OCI-LY1 (cell line): ENCODE measurements around the gene CYTH4.

Experiments
- H2AFZ ChIP-seq: fragments of 200-600 bp; sonication (generic), shearing (Covaris generic); 2 replicates; pipeline ENCODE4 v1.6.0; 2014; ENCODE audit warnings: antibody characterized with exemption, mild to moderate bottlenecking, low read length
- H3F3A ChIP-seq: fragments of 200-600 bp; sonication (generic), shearing (Covaris generic); 2 replicates; pipeline ENCODE4 v1.6.0; 2014; ENCODE audit warnings: mild to moderate bottlenecking, antibody characterized with exemption, low read length, moderate library complexity; ENCODE audit not compliant: insufficient read depth
- H3K27ac ChIP-seq: fragments of 200-600 bp; sonication (generic); 2 replicates; pipeline ENCODE4 v1.5.1; 2014; ENCODE audit warnings: low read length, mixed run types, mild to moderate bottlenecking, low read depth; ENCODE audit not compliant: poor library complexity, severe bottlenecking
- H3K27me3 ChIP-seq: fragments of 200-600 bp; sonication (generic); 2 replicates; pipeline ENCODE4 v1.6.0; 2014; ENCODE audit warnings: antibody characterized with exemption, mild to moderate bottlenecking, low read length, moderate library complexity; ENCODE audit not compliant: insufficient read depth
- H3K36me3 ChIP-seq: fragments of 200-600 bp; sonication (generic); 2 replicates; pipeline ENCODE4 v1.6.1; 2014; ENCODE audit warnings: mild to moderate bottlenecking, antibody characterized with exemption, low read length, moderate library complexity, mixed read lengths; ENCODE audit not compliant: insufficient read depth
- H3K4me1 ChIP-seq: fragments of 200-600 bp; sonication (generic); 2 replicates; pipeline ENCODE4 v1.5.1; 2014; ENCODE audit warnings: mild to moderate bottlenecking, low read length, moderate library complexity; ENCODE audit not compliant: insufficient read depth, severe bottlenecking
- H3K4me2 ChIP-seq: fragments of 200-600 bp; sonication (generic), shearing (Covaris generic); 2 replicates; pipeline ENCODE4 v1.6.1; 2014; ENCODE audit warnings: low read length
- H3K4me3 ChIP-seq: fragments of 200-600 bp; sonication (generic); 2 replicates; pipeline ENCODE4 v1.5.1; 2014; ENCODE audit warnings: low read length, low read depth, mild to moderate bottlenecking, mixed read lengths; ENCODE audit not compliant: poor library complexity, severe bottlenecking
- H3K79me2 ChIP-seq: fragments of 200-600 bp; shearing (Covaris generic); 2 replicates; pipeline ENCODE4 v1.6.1; 2016; ENCODE audit warnings: mixed run types, low read length, mixed read lengths; ENCODE audit not compliant: insufficient read depth
- H3K9ac ChIP-seq: fragments of 200-600 bp; sonication (generic), shearing (Covaris generic); 2 replicates; pipeline ENCODE4 v1.6.1; 2014; ENCODE audit warnings: mild to moderate bottlenecking, low read length, mixed read lengths
- H3K9me2 ChIP-seq: fragments of 200-600 bp; sonication (generic), shearing (Covaris generic); 2 replicates; pipeline ENCODE4 v1.6.1; 2014; ENCODE audit warnings: low read depth, mild to moderate bottlenecking, low read length, mixed read lengths
- H3K9me3 ChIP-seq: fragments of 200-600 bp; shearing (Covaris generic); 2 replicates; pipeline ENCODE4 v1.6.1; 2014; ENCODE audit warnings: low read length, mixed read lengths
- H4K20me1 ChIP-seq: fragments of 200-600 bp; sonication (generic), shearing (Covaris generic); 2 replicates; pipeline ENCODE4 v1.6.0; 2016; ENCODE audit warnings: mild to moderate bottlenecking, low read length; ENCODE audit not compliant: insufficient read depth
- EZH2 ChIP-seq: fragments of 200-600 bp; sonication (generic), shearing (Covaris generic); IDR thresholded peaks from 2 replicates; pipeline ENCODE4 v1.8.0; 2017; ENCODE audit warnings: borderline replicate concordance, mixed run types, mild to moderate bottlenecking, antibody characterized with exemption, low read length, moderate library complexity, mixed read lengths
- TF ChIP-seq, protein P1 (sequence below): fragments of 200-600 bp; sonication (generic), shearing (Covaris generic); IDR thresholded peaks from 2 replicates; pipeline ENCODE4 v1.5.1; 2017; ENCODE audit warnings: mild to moderate bottlenecking, antibody characterized with exemption, low read length, moderate library complexity, mixed read lengths

The CYTH4 gene

DNA sequence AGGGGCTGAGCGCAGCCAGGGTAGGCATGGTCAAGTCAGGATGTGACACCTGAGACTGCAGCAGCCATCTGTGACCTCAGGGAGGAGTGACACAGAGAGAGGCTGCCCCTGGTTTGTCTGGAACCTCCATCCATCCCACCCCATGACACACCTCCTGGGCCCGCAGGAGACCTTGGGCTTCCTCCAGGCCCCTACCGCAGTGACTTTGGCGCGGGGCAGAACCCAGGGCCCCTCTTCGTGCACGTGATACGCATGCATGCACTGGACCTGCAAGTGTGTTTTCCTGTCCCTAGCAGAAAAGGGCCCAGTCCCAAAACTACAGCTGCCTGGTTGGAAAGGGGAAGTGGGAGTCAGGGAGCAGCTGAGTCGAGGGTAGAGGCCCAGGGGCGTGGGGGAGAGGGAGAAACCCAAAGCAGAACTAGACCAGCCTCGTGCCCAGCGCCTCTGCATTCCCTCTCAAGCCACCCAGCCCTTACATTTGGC lies 7.9 kb upstream of the CYTH4 start:
- no peak overlapping the region for H3K4me2 ChIP-seq
- H3K27me3 ChIP-seq, result 0 out of 2 replicates have a peak, but pooled peaks cover 5% of the 10 kb centered on the region
- H3K4me3 ChIP-seq, result no peak overlapping the region
- H3K9me3 ChIP-seq, result no peaks in the 10 kb centered on the region
- no peaks in the 10 kb centered on the region for H3K36me3 ChIP-seq
- H3K27ac ChIP-seq, result no peak overlapping the region
- H3K79me2 ChIP-seq, result no peaks in the 10 kb centered on the region
- no peak overlapping the region for H2AFZ ChIP-seq
- H3K4me1 ChIP-seq, result peaks cover 8% of the 10 kb centered on the region
- no peaks in the 10 kb centered on the region for H3K9me2 ChIP-seq
- no peak overlapping the region for H3K9ac ChIP-seq
- TF ChIP-seq, protein P1, sequence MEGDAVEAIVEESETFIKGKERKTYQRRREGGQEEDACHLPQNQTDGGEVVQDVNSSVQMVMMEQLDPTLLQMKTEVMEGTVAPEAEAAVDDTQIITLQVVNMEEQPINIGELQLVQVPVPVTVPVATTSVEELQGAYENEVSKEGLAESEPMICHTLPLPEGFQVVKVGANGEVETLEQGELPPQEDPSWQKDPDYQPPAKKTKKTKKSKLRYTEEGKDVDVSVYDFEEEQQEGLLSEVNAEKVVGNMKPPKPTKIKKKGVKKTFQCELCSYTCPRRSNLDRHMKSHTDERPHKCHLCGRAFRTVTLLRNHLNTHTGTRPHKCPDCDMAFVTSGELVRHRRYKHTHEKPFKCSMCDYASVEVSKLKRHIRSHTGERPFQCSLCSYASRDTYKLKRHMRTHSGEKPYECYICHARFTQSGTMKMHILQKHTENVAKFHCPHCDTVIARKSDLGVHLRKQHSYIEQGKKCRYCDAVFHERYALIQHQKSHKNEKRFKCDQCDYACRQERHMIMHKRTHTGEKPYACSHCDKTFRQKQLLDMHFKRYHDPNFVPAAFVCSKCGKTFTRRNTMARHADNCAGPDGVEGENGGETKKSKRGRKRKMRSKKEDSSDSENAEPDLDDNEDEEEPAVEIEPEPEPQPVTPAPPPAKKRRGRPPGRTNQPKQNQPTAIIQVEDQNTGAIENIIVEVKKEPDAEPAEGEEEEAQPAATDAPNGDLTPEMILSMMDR, result no peak
- no peak for TF ChIP-seq EZH2
- no peaks in the 10 kb centered on the region for H4K20me1 ChIP-seq
- no peaks in the 10 kb centered on the region for H3F3A ChIP-seq

DNA sequence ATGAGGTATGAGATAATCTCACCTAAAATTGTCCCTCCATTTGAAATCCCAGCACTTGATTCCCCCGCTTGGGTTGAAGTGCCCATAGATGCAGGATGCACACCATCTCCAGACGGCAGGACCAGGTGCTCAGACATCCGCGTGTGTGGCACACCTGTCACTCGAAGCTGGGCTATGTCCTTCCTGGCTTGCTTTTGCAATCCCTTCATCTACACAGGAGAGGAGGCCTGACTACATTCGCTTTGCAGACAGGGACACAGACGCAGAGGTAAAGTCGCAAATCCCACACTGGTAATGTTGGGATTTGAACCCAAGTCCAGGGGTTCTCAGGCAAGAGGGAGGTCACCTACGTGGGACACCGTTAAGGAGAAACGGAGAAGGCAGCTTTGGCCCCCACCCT lies 7.2 kb upstream of the CYTH4 start:
- no peak overlapping the region for H2AFZ ChIP-seq
- no peaks in the 10 kb centered on the region for H4K20me1 ChIP-seq
- peaks cover 8% of the 10 kb centered on the region for H3K4me1 ChIP-seq
- no peak overlapping the region for H3K9ac ChIP-seq
- 0 out of 2 replicates have a peak, but pooled peaks cover 5% of the 10 kb centered on the region for H3K27me3 ChIP-seq
- H3F3A ChIP-seq, result no peaks in the 10 kb centered on the region
- no peaks in the 10 kb centered on the region for H3K36me3 ChIP-seq
- H3K27ac ChIP-seq, result no peak overlapping the region
- no peaks in the 10 kb centered on the region for H3K9me3 ChIP-seq
- H3K4me3 ChIP-seq, result no peak overlapping the region
- H3K79me2 ChIP-seq, result no peaks in the 10 kb centered on the region
- TF ChIP-seq EZH2, result no peak
- TF ChIP-seq, protein P1, result no peak
- no peak overlapping the region for H3K4me2 ChIP-seq
- no peaks in the 10 kb centered on the region for H3K9me2 ChIP-seq

DNA sequence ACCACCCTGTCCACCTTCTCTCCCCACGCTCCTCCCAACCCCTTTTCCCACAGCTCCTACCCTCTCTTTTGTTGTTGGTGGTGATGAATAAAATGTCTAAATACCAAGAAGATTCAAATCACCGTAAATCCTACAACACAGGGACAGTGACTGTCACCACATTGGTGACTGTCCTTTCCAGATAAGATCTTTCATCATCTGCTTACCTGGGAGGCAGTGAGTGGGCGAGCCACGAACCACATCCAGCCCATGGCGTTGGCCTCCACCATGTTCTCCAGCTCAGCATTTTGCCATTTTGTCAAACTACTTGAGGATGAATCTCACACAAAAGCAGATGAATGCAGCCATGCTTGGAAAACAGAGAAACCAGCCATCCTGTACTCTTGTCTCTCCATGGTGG lies 6.7 kb upstream of the CYTH4 start:
- Histone ChIP-seq H3K4me1 (peaks cover 8% of the 10 kb centered on the region), H3K79me2 (no peaks in the 10 kb centered on the region), H3K27ac (no peak overlapping the region), H3K9me2 (no peaks in the 10 kb centered on the region), H4K20me1 (no peaks in the 10 kb centered on the region), H3K36me3 (no peaks in the 10 kb centered on the region; the same call in 1 of the 2 replicates), H3K4me3 (no peak overlapping the region), H3K27me3 (peaks cover 6% of the 10 kb centered on the region; the same call in 1 of the 2 replicates), H3K9me3 (no peaks in the 10 kb centered on the region), H3K4me2 (no peak overlapping the region), H3K9ac (no peak overlapping the region), H2AFZ (no peak overlapping the region), H3F3A (no peaks in the 10 kb centered on the region)
- TF ChIP-seq EZH2, result no peak
- TF ChIP-seq, protein P1, result no peak
